Urinary bladder (tissue), 4 donors: ENCODE measurements around the gene YEATS4. TPM values are rescaled to one million over a fixed set of nuclear protein-coding genes. Genes with fewer than 3 reads are reported as not detected.

Experiments
- DNase-seq: peaks from one replicate; pipeline ENCODE4 v3.0.0-alpha.2; 2015; ENCODE audit errors: extremely low spot score
- H3K27ac ChIP-seq: one replicate; pipeline ENCODE4 v1.5.1; 2013; ENCODE audit warnings: low read depth, mild to moderate bottlenecking, moderate library complexity
- H3K36me3 ChIP-seq: one replicate; pipeline ENCODE4 v1.6.1; 2013; ENCODE audit warnings: mild to moderate bottlenecking, moderate library complexity; ENCODE audit not compliant: insufficient read depth
- H3K4me1 ChIP-seq: one replicate; pipeline ENCODE4 v1.6.1; 2013; ENCODE audit warnings: mild to moderate bottlenecking, moderate library complexity; ENCODE audit not compliant: insufficient read depth
- H3K4me3 ChIP-seq: one replicate; pipeline ENCODE4 v1.5.1; 2013; ENCODE audit warnings: low read depth, low read length
- WGBS: extraction: QIAGEN DNeasy Blood & Tissue Kit; methylation state at CpG from one replicate; pipeline ENCODE4 v1.1.7; 2013; 5-methylcytosine and 5-hydroxymethylcytosine counted together
- polyA plus RNA-seq: library from polyadenylated mRNA; stranded (reverse); fragments of 200-250 nt; gene quantifications from one replicate; pipeline ENCODE4 v1.2.3, GENCODE V29; 2013
- total RNA-seq: library from RNA; depleted of rRNA; stranded (reverse); fragments of >200 nt; gene quantifications from one replicate; pipeline ENCODE4 v1.2.3, GENCODE V29; 2014
- donor health status: healthy with polysubstance abuse.
- donor health status: healthy.

Gene YEATS4
- total and polyA plus RNA-seq, 2 donors = 15.2 to 24.0 TPM

DNA sequence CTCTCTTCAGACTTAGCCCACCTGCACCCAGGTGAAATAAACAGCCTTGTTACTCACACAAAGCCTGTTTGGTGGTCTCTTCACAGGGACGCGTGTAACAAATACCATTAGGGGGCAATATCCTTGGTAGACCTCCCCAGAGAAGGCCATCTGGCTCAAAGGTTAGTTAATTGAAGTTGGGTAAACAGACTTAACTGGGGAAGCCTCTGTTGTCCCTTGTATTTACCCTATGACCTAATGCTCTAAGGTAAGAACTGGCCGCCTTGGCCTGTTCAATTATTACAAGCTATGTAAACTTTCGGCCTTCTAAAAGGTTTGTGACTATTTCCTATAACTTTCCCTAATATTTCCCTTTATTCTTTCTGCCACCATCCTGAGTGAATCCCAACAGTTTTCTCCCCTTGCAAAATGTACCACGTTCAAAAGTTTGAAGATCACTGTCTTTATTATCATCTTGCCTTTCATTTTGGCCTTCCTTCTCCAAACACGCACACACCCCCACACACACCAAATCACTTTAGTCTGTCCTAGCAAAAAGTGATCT lies 26.7 kb upstream of the YEATS4 start:
- WGBS = 80% methylated on average over 6 of the region's 6 CpGs
- H3K4me3 ChIP-seq = no peak overlapping the region
- DNase-seq = no peak
- H3K36me3 ChIP-seq = no peaks in the 10 kb centered on the region
- no peaks in the 10 kb centered on the region for H3K4me1 ChIP-seq
- no peak overlapping the region for H3K27ac ChIP-seq

DNA sequence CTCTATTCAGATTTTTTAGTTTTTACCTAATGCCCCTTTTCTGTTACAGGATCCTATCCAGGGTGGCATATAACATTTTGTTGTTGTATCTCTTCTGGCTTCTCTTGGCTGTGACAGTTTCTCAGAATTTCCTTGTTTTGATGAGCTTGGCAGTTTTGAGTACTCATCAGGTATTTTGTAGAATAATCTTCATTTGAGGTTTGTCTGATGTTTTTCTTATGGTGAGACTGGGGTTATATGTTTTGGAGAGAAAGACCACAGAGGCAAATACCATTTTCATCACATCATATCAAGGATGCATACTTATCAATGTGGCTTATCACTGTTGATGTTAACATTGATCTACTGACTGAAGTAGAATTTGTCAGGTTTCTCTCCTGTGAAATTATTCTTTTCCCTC lies 25.4 kb upstream of the YEATS4 start:
- H3K36me3 ChIP-seq = no peaks in the 10 kb centered on the region
- H3K4me3 ChIP-seq = no peak overlapping the region
- no peaks in the 10 kb centered on the region for H3K4me1 ChIP-seq
- no peak for DNase-seq
- no peak overlapping the region for H3K27ac ChIP-seq

DNA sequence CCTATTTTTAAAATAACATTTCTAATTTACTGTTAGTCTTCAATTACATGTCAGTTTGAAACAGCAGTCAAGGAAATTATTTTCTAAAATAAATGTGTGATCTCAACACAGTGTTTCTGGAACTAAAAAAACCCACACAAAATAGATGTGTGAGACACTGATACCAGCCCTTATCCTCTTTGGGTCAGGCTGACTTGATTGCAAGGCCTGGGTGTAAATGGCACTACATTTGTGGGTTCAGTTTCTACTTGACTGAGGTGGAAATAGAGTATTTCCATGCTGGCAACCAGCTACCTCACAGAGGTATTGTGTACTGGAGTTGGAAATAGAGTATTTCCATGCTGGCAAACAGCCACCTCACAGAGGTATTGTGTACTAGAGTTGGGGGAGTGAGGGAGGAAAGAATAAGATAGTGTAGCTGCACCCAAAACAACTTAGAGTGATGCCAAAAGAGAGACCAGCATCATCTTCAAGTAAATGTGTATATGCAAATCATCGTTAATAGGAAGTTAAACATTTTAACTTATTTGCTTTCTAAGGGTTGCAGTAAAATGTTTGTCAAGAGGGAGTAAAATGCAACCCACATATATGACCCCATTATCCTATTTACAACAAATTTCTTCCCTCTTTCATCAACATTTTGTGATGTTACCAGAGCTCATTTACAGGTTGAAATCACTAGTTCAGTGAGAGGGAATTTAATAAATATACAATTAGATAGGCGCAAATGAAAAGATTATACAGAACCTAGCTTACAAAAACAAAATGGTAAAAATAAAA lies 22.0 kb upstream of the YEATS4 start:
- H3K36me3 ChIP-seq = no peaks in the 10 kb centered on the region
- 88% methylated on average over 2 of the region's 2 CpGs for WGBS
- DNase-seq = no peak
- H3K4me1 ChIP-seq = no peaks in the 10 kb centered on the region
- no peak overlapping the region for H3K4me3 ChIP-seq
- no peak overlapping the region for H3K27ac ChIP-seq

- no peak overlapping the region for H3K27ac ChIP-seq
- no peaks in the 10 kb centered on the region for H3K36me3 ChIP-seq
- 78% methylated on average over 3 of the region's 3 CpGs for WGBS
- no peak overlapping the region for H3K4me3 ChIP-seq
- no peak for DNase-seq
- H3K4me1 ChIP-seq = no peaks in the 10 kb centered on the region
These were observed 21.3 kb upstream of the YEATS4 start for GRCh38 chr12:69338120-69338859.

GRCh38 chr12:69338936-69339335 lies 20.6 kb upstream of the YEATS4 start:
- H3K27ac ChIP-seq = no peak overlapping the region
- H3K4me3 ChIP-seq = no peak overlapping the region
- no peak for DNase-seq
- H3K36me3 ChIP-seq = no peaks in the 10 kb centered on the region
- H3K4me1 ChIP-seq = no peaks in the 10 kb centered on the region

- no peak overlapping the region for H3K27ac ChIP-seq
- WGBS = 68% methylated on average over 2 of the region's 2 CpGs
These were observed 19.5 kb upstream of the YEATS4 start for GRCh38 chr12:69339999-69340398.

GRCh38 chr12:69341328-69341727 lies 18.2 kb upstream of the YEATS4 start:
- Histone ChIP-seq H3K4me3 (no peak overlapping the region), H3K4me1 (no peaks in the 10 kb centered on the region), H3K27ac (no peak overlapping the region), H3K36me3 (no peaks in the 10 kb centered on the region)
- 71% methylated on average over 5 of the region's 5 CpGs for WGBS
- no peak for DNase-seq

More at GRCh38 chr12:69339999-69340398, 19.5 kb upstream of the YEATS4 start:
- Histone ChIP-seq H3K36me3 (no peaks in the 10 kb centered on the region), H3K4me3 (no peak overlapping the region), H3K4me1 (no peaks in the 10 kb centered on the region)
- no peak for DNase-seq

- Histone ChIP-seq H3K36me3 (no peaks in the 10 kb centered on the region), H3K4me1 (no peaks in the 10 kb centered on the region), H3K27ac (no peak overlapping the region), H3K4me3 (no peak overlapping the region)
- DNase-seq = no peak
- 53% methylated on average over 2 of the region's 2 CpGs for WGBS
These were observed 17.1 kb upstream of the YEATS4 start for GRCh38 chr12:69342421-69342820.

GRCh38 chr12:69343357-69343756 lies 16.2 kb upstream of the YEATS4 start:
- H3K27ac ChIP-seq = no peak overlapping the region
- DNase-seq = no peak
- 71% methylated on average over 3 of the region's 3 CpGs for WGBS
- no peak overlapping the region for H3K4me3 ChIP-seq
- H3K4me1 ChIP-seq = no peaks in the 10 kb centered on the region
- H3K36me3 ChIP-seq = no peaks in the 10 kb centered on the region

GRCh38 chr12:69343885-69344612 lies 15.5 kb upstream of the YEATS4 start:
- no peak overlapping the region for H3K4me3 ChIP-seq
- H3K4me1 ChIP-seq = no peaks in the 10 kb centered on the region
- DNase-seq = no peak
- no peaks in the 10 kb centered on the region for H3K36me3 ChIP-seq
- H3K27ac ChIP-seq = no peak overlapping the region
- WGBS = 47% methylated on average over 3 of the region's 3 CpGs

GRCh38 chr12:69345077-69345476 lies 14.5 kb upstream of the YEATS4 start:
- Histone ChIP-seq H3K4me1 (no peaks in the 10 kb centered on the region), H3K36me3 (no peaks in the 10 kb centered on the region), H3K27ac (no peak overlapping the region), H3K4me3 (no peak overlapping the region)
- DNase-seq = no peak
- 96% methylated on average over 2 of the region's 2 CpGs for WGBS

DNA sequence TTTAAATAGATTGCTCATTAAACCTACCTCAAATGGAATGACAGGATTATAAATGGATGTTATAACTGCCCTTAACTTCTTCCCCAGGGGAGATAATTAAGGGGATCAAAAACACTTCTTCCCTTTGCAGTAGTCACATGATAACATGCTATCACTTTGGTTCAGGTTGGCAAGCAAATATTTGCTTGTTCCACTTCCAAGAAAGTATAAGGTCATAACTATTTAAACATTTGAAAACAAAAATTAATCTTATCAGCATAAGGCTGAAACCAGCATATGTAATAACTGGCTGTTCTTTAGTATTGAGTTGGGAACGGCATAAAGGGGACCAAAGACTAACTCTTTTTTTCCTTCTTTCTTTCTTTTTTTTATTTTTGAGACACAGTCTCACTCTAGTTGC lies 13.8 kb upstream of the YEATS4 start:
- DNase-seq = no peak
- Histone ChIP-seq H3K36me3 (no peaks in the 10 kb centered on the region), H3K27ac (no peak overlapping the region), H3K4me3 (no peak overlapping the region), H3K4me1 (no peaks in the 10 kb centered on the region)
- WGBS = 65% methylated on average over 1 of the region's 1 CpG

DNA sequence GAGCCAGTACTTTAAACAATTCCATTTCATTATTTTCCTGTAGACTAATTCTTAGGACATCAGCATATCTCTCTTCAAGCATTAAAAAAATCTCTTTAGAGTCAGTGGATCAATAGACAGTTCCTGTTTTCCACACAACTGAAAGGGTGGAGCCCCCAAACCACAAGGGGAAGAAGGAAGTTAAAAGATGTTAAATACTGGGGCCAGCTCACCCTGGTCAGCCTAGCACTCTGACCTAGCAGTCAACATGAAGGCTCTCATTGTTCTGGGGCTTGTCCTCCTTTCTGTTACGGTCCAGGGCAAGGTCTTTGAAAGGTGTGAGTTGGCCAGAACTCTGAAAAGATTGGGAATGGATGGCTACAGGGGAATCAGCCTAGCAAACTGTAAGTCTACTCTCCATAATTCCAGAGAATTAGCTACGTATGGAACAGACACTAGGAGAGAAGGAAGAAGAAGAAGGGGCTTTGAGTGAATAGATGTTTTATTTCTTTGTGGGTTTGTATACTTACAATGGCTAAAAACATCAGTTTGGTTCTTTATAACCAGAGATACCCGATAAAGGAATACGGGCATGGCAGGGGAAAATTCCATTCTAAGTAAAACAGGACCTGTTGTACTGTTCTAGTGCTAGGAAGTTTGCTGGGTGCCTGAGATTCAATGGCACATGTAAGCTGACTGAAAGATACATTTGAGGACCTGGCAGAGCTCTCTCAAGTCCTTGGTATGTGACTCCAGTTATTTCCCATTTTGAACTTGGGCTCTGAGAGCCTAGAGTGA lies 11.2 kb upstream of the YEATS4 start, which contains the start of gene LYZ:
Gene LYZ, plus strand, starts transcription at position 220 of the 777 bp plus-strand sequence. Its CDS starts 28 bp downstream, at position 248.
- WGBS = 74% methylated on average over 4 of the region's 4 CpGs
- Histone ChIP-seq H3K27ac (no peak within 1 kb of the TSS), H3K4me1 (no peaks in the 10 kb centered on the region), H3K4me3 (no peak within 1 kb of the TSS), H3K36me3 (no peaks in the 10 kb centered on the region)
- no peak for DNase-seq
